DOHH2 (cell line): Measurements from ENCODE around the gene PIBF1.

Source experiments
- H3F3A ChIP-seq: fragments of 200-600 bp; sonication (generic), shearing (Covaris generic); 2 replicates; pipeline ENCODE4 v1.6.0; 2016; ENCODE audit warnings: antibody characterized with exemption, mild to moderate bottlenecking; ENCODE audit not compliant: control insufficient read depth, insufficient read depth
- H3K27ac ChIP-seq: fragments of 200-600 bp; sonication (generic); 2 replicates; pipeline ENCODE4 v1.5.1; 2014; ENCODE audit warnings: low read depth, mild to moderate bottlenecking, low read length, moderate library complexity
- H3K27me3 ChIP-seq: fragments of 200-600 bp; sonication (generic); 2 replicates; pipeline ENCODE4 v1.6.1; 2014; ENCODE audit warnings: mild to moderate bottlenecking, low read length, mixed read lengths; ENCODE audit not compliant: control insufficient read depth
- H3K36me3 ChIP-seq: fragments of 200-600 bp; sonication (generic); 2 replicates; pipeline ENCODE4 v1.6.1; 2014; ENCODE audit warnings: mild to moderate bottlenecking, low read length, moderate library complexity, mixed read lengths; ENCODE audit not compliant: control insufficient read depth
- H3K4me1 ChIP-seq: fragments of 200-600 bp; sonication (generic); 2 replicates; pipeline ENCODE4 v1.6.1; 2014; ENCODE audit warnings: mild to moderate bottlenecking, low read length, mixed read lengths; ENCODE audit not compliant: control insufficient read depth
- H3K4me2 ChIP-seq: fragments of 200-600 bp; sonication (generic); 2 replicates; pipeline ENCODE4 v1.6.0; 2014; ENCODE audit warnings: mild to moderate bottlenecking, low read length, moderate library complexity
- H3K4me3 ChIP-seq: fragments of 200-600 bp; sonication (generic); 2 replicates; pipeline ENCODE4 v1.5.1; 2014; ENCODE audit warnings: mild to moderate bottlenecking, low read length, mixed read lengths
- H3K79me2 ChIP-seq: fragments of 200-600 bp; sonication (generic); 2 replicates; pipeline ENCODE4 v1.6.1; 2014; ENCODE audit warnings: mild to moderate bottlenecking, low read length, mixed read lengths; ENCODE audit not compliant: control insufficient read depth
- H3K9me2 ChIP-seq: fragments of 200-600 bp; sonication (generic); replicated peaks from 2 replicates; pipeline ENCODE4 v1.6.1; 2014; ENCODE audit warnings: mild to moderate bottlenecking, low read length, mixed read lengths; ENCODE audit not compliant: control insufficient read depth
- H3K9me3 ChIP-seq: fragments of 200-600 bp; sonication (generic); 2 replicates; pipeline ENCODE4 v1.6.1; 2014; ENCODE audit warnings: antibody characterized with exemption, low read length, mixed read lengths; ENCODE audit not compliant: control insufficient read depth, insufficient read depth
- H4K20me1 ChIP-seq: fragments of 200-600 bp; sonication (generic); 2 replicates; pipeline ENCODE4 v1.6.0; 2014; ENCODE audit warnings: low read depth, mild to moderate bottlenecking, antibody characterized with exemption, low read length, moderate library complexity; ENCODE audit not compliant: control insufficient read depth, insufficient read depth
- EZH2phosphoT487 ChIP-seq: fragments of 200-600 bp; sonication (generic); IDR thresholded peaks from 2 replicates; pipeline ENCODE4 v1.6.1; 2017; ENCODE audit warnings: borderline replicate concordance, mild to moderate bottlenecking, antibody characterized with exemption, low read length, moderate library complexity, mixed read lengths
- TF ChIP-seq, protein P1 (sequence below): fragments of 200-600 bp; sonication (generic); IDR thresholded peaks from one replicate; pipeline ENCODE4 v1.5.1; 2014; ENCODE audit warnings: antibody characterized with exemption, mild to moderate bottlenecking, low read depth, low read length; ENCODE audit not compliant: poor library complexity, severe bottlenecking

PIBF1 gene

DNA sequence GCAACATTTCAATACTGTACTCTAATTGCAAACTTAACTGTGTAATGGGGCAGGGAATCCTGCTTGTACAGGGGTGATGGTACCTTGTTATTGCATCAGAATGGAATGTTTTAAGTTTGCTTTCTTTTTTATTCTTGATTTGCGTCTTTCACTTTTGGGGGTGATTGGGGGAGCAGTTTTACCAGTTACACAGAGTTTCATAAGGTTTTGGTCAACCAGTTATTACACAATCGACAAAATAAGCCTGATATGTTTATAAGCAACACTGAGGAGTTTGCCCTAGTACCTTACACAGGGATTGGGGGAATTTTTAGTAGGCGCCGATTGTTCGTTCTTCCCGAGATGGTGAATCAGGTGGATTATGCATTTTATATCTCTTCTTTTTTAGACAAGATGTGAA is 279.5 kb downstream of the PIBF1 start:
- Histone ChIP-seq H3K9me2 (no peaks in the 10 kb centered on the region), H3F3A (no peaks in the 10 kb centered on the region), H3K4me1 (peaks cover 15% of the 10 kb centered on the region), H3K4me2 (no peak overlapping the region), H3K27me3 (peaks cover 44% of the 10 kb centered on the region), H3K79me2 (no peaks in the 10 kb centered on the region), H3K36me3 (no peaks in the 10 kb centered on the region), H3K4me3 (no peak overlapping the region), H3K27ac (no peak overlapping the region), H4K20me1 (no peaks in the 10 kb centered on the region), H3K9me3 (no peaks in the 10 kb centered on the region)
- no peak for TF ChIP-seq EZH2phosphoT487
- TF ChIP-seq, protein P1, sequence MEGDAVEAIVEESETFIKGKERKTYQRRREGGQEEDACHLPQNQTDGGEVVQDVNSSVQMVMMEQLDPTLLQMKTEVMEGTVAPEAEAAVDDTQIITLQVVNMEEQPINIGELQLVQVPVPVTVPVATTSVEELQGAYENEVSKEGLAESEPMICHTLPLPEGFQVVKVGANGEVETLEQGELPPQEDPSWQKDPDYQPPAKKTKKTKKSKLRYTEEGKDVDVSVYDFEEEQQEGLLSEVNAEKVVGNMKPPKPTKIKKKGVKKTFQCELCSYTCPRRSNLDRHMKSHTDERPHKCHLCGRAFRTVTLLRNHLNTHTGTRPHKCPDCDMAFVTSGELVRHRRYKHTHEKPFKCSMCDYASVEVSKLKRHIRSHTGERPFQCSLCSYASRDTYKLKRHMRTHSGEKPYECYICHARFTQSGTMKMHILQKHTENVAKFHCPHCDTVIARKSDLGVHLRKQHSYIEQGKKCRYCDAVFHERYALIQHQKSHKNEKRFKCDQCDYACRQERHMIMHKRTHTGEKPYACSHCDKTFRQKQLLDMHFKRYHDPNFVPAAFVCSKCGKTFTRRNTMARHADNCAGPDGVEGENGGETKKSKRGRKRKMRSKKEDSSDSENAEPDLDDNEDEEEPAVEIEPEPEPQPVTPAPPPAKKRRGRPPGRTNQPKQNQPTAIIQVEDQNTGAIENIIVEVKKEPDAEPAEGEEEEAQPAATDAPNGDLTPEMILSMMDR: no peak

DNA sequence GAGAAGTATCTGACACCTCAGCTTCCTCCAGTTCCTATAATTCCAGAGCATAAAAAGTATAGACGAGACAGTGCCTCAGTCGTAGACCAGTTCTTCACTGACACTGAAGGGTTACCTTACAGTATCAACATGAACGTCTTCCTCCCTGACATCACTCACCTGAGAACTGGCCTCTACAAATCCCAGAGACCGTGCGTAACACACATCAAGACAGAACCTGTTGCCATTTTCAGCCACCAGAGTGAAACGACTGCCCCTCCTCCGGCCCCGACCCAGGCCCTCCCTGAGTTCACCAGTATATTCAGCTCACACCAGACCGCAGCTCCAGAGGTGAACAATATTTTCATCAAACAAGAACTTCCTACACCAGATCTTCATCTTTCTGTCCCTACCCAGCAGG is 279.9 kb downstream of the PIBF1 start:
- Histone ChIP-seq H3K4me2 (no peak overlapping the region), H3K4me1 (peaks cover 15% of the 10 kb centered on the region), H4K20me1 (no peaks in the 10 kb centered on the region), H3F3A (no peaks in the 10 kb centered on the region), H3K79me2 (no peaks in the 10 kb centered on the region), H3K9me2 (no peaks in the 10 kb centered on the region), H3K9me3 (no peaks in the 10 kb centered on the region), H3K27ac (no peak overlapping the region), H3K27me3 (peaks cover 40% of the 10 kb centered on the region), H3K36me3 (no peaks in the 10 kb centered on the region), H3K4me3 (no peak overlapping the region)
- TF ChIP-seq, protein P1: no peak
- no peak for TF ChIP-seq EZH2phosphoT487

DNA sequence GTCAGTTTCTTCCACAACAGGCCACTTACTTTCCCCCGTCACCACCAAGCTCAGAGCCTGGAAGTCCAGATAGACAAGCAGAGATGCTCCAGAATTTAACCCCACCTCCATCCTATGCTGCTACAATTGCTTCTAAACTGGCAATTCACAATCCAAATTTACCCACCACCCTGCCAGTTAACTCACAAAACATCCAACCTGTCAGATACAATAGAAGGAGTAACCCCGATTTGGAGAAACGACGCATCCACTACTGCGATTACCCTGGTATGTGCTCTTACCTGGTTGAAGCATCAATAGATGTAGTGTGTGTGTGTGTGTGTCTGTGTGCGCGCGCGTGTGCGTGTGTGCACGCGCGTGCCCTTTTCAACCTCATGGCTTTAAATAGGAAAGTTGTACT is 280.5 kb downstream of the PIBF1 start:
- H3F3A ChIP-seq: no peaks in the 10 kb centered on the region
- no peak for TF ChIP-seq EZH2phosphoT487
- TF ChIP-seq, protein P1: no peak
- no peaks in the 10 kb centered on the region for H3K79me2 ChIP-seq
- no peaks in the 10 kb centered on the region for H3K36me3 ChIP-seq
- no peak overlapping the region for H3K4me2 ChIP-seq
- H3K27ac ChIP-seq: no peak overlapping the region
- no peaks in the 10 kb centered on the region for H3K9me2 ChIP-seq
- peaks cover 36% of the 10 kb centered on the region for H3K27me3 ChIP-seq
- H3K4me1 ChIP-seq: peaks cover 15% of the 10 kb centered on the region
- H4K20me1 ChIP-seq: no peaks in the 10 kb centered on the region
- H3K9me3 ChIP-seq: no peaks in the 10 kb centered on the region
- H3K4me3 ChIP-seq: no peak overlapping the region

DNA sequence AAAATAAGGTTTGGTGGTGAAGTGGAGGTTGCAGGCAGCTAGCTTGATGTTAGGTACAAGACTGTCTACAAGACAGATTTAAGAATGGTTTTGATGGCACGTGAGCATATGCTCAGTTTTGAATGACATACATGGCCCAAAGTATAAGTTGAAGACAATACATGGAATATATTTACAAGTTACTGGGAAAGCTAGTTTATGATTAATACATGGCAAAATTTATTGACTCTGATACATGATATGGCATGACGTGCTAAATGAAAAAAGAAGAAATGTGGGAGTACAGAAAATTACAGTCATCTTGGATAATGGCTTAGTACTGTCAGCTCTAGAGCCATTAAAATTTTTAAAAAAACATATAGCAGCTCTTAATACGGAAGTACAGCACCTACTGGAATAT is 281.2 kb downstream of the PIBF1 start:
- no peaks in the 10 kb centered on the region for H4K20me1 ChIP-seq
- TF ChIP-seq, protein P1: no peak
- TF ChIP-seq EZH2phosphoT487: no peak
- no peaks in the 10 kb centered on the region for H3K9me2 ChIP-seq
- H3K27ac ChIP-seq: no peak overlapping the region
- H3K9me3 ChIP-seq: no peaks in the 10 kb centered on the region
- H3K36me3 ChIP-seq: no peaks in the 10 kb centered on the region
- H3F3A ChIP-seq: no peaks in the 10 kb centered on the region
- H3K79me2 ChIP-seq: no peaks in the 10 kb centered on the region
- H3K27me3 ChIP-seq: peaks cover 29% of the 10 kb centered on the region
- peaks cover 13% of the 10 kb centered on the region for H3K4me1 ChIP-seq
- no peak overlapping the region for H3K4me3 ChIP-seq
- H3K4me2 ChIP-seq: no peak overlapping the region
